Left colon (tissue), 2 donors: ENCODE results near the gene MCOLN3. TPM values are rescaled to one million over a fixed set of nuclear protein-coding genes. Genes with fewer than 3 reads are reported as not detected.
"Not testable (repeated sequence)": the region's sequence is repeated elsewhere in the genome, so short reads cannot be mapped to it uniquely, and the experiment has no call there.

Experiments used
- ATAC-seq: fragments of 200-7000 bp; cut with Tn5 transposase; one replicate; pipeline ENCODE4 v1.9.1; 2020; ENCODE audit warnings: mild to moderate bottlenecking, moderate library complexity
- DNase-seq, 2 donors: peaks; one replicate each; pipeline ENCODE4 v3.0.0-alpha.2; 2020
- intact Hi-C, 2 donors: fragments of 100-400 bp; cut with DNase I in 1 of 2; cut with micrococcal nuclease in 1 of 2; formaldehyde crosslinking; loops; one replicate each; pipeline versions ENCODE4 v1.11.2 to v1.14.0; 2022; cut with DNase I, micrococcal nuclease
- total RNA-seq, 2 donors: library from RNA; stranded (reverse); fragmentation: NEBNext Ultra II Directional; extraction: Animal tissue kit (Norgen Biotek cat#: 25700); gene quantifications; one replicate each; pipeline ENCODE4 v1.2.1, GENCODE V29; 2021
- donor health status: DM: no; HTN: no; CAD: no.
- donor health status: DM: yes; HTN: yes; CAD: no.

The MCOLN3 gene
- total RNA-seq, 2 donors from 2014 or later = 1.1 to 4.0 TPM

- intact Hi-C loops = no loop called here
- ATAC-seq (no peak), DNase-seq (no peak)
Measured at GRCh38 chr1:85058311-85058710, 10.0 kb upstream of the MCOLN3 start.

GRCh38 chr1:85054664-85055063, 6.4 kb upstream of the MCOLN3 start:
- ATAC-seq (no peak), DNase-seq (no peak)
- intact Hi-C loops = no loop called here

- ATAC-seq = no peak
- intact Hi-C loops = no loop called here
- DNase-seq = no peak
Measured at GRCh38 chr1:85049735-85050166, 1.5 kb upstream of the MCOLN3 start.

DNA sequence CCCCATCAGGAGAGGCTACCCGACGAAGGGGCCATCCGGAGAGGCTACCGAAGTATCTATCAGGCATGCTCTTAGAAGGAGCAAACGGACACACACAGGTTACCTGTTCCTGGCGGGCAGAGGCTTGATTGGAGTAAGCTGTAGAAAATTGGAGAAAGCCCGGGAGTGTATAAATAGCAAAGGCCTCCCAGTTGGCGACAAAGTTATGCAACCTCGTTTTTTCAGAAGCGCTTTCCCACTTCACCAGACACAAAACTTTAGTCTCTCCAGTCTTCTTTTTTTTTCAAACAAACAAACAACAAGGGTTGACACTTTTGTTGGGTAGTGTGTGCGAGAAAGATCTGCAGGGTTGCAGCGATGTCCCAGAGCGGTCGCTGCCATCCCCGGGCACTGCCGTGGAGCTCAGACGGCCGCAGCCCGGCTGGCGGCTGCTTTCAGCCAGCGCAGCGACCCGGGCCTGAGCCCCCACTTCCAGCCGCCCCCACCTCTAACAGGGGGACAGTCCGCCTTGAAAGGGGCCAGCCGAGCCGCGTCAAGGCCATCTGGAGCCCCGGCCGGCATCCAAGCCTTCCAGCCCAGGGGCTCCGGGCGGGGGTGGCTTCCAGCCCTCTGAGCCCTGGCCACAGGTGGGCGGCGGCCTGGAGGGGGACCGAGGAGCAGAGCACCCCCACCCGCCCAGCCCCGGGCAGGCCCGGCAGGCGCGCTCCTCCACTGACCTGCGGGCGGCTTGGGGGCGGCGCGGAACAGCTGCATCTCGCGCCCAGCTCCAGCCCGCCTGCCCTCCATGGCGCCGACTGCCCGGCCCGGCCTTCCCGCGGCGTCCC, 616 bp downstream of the MCOLN3 start:
- peak; percentile 66 for ATAC-seq
- peak in 1 of 2 donors; percentile 38 for DNase-seq
- intact Hi-C loops = no loop called here

GRCh38 chr1:85047144-85047471, 1.2 kb downstream of the MCOLN3 start:
- intact Hi-C loops = no loop called here
- DNase-seq (no peak), ATAC-seq (no peak)

- intact Hi-C loops = no loop called here
- DNase-seq = no peak
- ATAC-seq = no peak
Measured at GRCh38 chr1:85042413-85042812, 5.9 kb downstream of the MCOLN3 start.

DNA sequence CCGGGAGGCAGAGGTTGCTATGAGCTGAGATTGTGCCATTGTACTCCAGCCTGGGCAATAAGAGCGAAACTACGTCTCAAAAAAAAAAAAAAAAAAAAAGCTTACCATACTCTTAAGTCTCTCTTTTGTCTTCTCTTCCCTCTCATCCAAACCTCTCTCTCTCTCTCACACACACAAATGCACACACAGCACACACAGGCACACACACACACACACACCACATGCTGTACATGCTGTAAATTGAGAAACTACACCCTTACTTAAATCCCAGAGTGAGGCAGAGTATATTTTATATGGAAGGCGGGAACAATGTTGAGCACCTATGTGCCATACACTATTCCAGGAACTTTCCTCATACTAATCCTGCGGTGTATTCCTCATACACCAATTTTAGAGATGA, 6.5 kb downstream of the MCOLN3 start:
- ATAC-seq (no peak), DNase-seq (no peak)
- intact Hi-C loops = no loop called here

- no peak for ATAC-seq
- intact Hi-C loops = no loop called here
- no peak for DNase-seq
Measured at GRCh38 chr1:85033221-85033620, 15.1 kb downstream of the MCOLN3 start.

GRCh38 chr1:85030536-85030935, 17.8 kb downstream of the MCOLN3 start:
- no peak for ATAC-seq
- DNase-seq = no peak
- intact Hi-C loops = no loop called here

DNA sequence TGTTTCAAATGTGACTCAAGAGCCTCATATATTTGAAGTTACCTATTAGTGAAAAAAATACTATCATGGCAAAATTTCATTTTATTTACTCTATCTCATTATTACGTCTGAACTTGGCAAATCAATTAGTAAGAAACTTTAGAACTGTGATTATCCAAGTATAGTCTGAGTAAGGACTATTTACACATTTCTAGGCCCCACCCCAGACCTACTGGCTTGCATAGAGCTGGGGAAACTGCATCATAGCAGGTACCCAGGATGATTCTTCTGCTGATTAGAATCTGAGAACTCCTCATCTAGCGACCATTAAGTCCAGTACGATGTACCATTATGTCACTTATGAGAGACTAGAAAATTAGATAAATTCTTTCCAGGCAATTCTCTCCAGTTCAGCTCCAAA, 20.1 kb downstream of the MCOLN3 start:
- no peak for ATAC-seq
- intact Hi-C loops = loop anchor here in 1 of 2 donors (10.0 kb wide), 1 partner anchor 83 kb away; no protein-coding TSS in a partner anchor
- no peak for DNase-seq

- DNase-seq (no peak), ATAC-seq (peak; percentile 70)
- intact Hi-C loops = loop anchor here in 1 of 2 donors (10.0 kb wide), 1 partner anchor 83 kb away; no protein-coding TSS in a partner anchor
Measured at GRCh38 chr1:85027242-85027983, 20.9 kb downstream of the MCOLN3 start.

DNA sequence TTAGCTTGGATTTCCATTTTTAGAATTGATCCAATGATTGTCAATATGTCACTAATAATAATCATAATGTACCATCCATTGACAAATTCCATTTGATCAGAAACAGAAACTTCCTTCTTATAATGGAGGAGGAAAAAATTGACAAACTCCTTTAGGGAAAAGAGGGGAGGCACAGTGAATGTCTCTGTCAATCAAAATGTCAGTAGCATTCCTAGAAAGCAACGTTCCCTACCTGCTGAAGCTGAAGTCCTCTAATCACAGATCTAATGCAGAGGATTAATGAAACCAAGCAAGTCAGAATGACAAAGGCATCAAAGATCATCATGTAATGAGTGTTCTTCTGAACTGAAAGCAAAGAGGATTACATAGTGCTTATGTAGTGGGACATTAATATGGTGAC, 22.4 kb downstream of the MCOLN3 start:
- ATAC-seq (no peak), DNase-seq (no peak)
- intact Hi-C loops = loop anchor here in 1 of 2 donors (10.0 kb wide), 1 partner anchor 81 kb away; no protein-coding TSS in a partner anchor

DNA sequence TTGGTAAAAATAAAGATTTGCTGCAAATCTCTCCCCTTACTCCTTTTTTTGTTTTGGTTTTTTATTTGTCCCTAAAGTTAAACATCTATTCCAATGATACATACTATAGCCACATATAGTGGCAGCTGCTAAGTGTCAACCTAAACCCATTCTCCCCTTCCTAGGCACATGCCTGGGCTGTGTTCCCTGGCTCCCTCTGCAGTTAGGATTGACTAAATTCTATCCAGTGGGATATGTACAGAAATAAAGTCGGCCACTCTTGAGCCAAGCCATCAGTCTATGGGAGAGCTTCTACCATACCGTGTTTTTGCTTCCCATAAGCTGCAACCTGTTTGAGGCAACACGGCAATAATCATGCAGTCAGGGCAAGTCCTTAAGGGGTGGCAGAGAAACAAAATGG, 23.6 kb downstream of the MCOLN3 start:
- DNase-seq (no peak), ATAC-seq (peak; percentile 45)
- intact Hi-C loops = loop anchor here in 1 of 2 donors (10.0 kb wide), 1 partner anchor 80 kb away; no protein-coding TSS in a partner anchor

DNA sequence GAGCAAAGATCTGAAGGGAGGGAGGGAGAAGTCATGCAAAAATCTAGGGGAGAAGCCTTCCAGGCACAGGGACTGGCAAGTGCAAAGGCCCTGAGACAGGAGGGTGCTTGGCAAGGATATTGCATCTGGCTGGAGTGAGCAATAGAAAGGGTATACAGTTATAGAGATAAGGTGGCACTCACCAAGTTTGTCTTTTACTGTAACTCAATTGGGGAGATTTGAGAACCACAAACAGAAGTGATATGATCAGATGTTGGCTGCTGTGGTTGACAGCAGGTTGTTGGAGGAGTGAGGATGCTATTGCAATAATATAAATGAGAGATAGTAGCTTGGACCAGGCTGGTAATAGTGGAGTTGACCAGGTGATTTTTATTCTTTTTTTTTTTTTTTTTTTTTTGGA, 25.6 kb downstream of the MCOLN3 start:
- intact Hi-C loops = loop anchor here in 1 of 2 donors (10.0 kb wide), 1 partner anchor 78 kb away; no protein-coding TSS in a partner anchor
- DNase-seq (no peak), ATAC-seq (no peak)

DNA sequence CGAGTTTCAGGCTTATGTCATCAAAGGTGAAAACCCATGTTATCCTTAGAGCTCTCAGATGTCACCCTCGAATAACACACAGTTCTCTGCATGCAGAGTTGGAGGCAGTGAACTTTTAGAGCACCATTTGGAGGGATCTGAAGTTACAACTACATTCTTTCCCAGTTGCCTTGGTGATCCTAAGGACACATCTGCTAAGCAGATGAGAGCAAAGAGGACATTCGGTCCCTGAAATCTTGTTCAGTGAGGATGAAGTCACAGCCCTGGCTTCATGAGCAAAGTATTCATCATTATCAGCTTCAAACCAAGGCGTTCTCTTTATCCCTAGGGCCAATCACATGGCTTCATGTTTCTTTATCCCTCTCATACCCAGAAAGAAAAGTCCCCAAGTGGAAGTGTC, 28.3 kb downstream of the MCOLN3 start:
- ATAC-seq (no peak), DNase-seq (no peak)
- intact Hi-C loops = loop anchor here in 1 of 2 donors (10.0 kb wide), 1 partner anchor 75 kb away; no protein-coding TSS in a partner anchor

DNA sequence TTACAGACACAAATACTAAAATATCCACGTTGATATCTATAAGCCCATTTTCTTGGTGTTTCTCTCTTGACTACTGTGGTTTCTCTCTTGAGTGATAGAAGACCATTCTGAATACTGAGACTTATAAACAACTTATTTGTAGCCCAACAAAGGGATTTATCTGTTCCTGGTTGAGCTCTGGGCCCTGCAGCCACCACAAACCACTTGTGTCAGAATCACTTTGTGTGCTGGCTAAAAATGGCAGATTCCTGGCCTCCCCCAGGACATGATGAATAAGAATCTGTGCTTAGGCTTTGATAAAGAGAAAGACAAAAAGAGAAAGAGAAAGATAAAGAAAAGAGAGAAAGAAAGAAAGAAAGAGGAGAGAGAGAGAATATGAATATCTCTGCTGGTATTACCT, 32.5 kb downstream of the MCOLN3 start:
- ATAC-seq (no peak), DNase-seq (no peak)
- intact Hi-C loops = no loop called here

DNA sequence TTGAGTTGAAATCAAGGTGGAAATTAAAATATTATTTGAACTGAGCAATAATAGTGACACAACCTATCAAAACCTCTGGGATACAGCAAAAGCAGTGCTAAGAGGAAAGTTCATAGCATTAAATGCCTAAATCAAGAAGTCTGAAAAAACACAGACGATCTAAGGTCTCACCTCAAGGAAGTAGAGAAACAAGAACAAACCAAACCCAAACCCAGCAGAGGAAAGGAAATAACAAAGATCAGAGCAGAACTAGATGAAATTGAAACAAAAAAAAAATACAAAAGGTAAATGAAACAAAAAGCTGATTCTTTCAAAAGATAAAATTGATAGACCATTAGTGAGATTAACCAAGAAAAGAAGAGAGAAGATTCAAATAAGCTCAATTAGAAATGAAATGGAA, 42.7 kb downstream of the MCOLN3 start:
- intact Hi-C loops, ATAC-seq, DNase-seq: not testable (repeated sequence)

DNA sequence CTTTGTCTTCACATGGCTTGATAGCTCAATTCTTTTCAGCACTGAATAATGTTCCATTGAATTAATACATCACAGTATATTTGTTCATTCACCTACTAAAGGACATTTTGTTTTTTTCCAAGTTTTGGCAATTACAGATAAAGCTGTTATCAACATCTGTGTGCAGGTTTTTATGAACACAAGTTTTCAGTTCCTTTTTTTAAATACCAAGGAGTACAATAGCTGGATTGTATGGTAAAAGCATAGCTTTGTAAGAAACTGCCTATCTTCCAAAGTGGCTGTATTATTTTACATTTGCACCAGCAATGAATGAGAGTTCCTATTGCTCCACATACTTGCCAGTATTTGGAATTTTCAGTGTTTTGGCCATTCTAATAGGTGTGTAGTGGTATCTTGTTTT, 46.6 kb downstream of the MCOLN3 start:
- DNase-seq = no peak
- no peak for ATAC-seq
- intact Hi-C loops = no loop called here

DNA sequence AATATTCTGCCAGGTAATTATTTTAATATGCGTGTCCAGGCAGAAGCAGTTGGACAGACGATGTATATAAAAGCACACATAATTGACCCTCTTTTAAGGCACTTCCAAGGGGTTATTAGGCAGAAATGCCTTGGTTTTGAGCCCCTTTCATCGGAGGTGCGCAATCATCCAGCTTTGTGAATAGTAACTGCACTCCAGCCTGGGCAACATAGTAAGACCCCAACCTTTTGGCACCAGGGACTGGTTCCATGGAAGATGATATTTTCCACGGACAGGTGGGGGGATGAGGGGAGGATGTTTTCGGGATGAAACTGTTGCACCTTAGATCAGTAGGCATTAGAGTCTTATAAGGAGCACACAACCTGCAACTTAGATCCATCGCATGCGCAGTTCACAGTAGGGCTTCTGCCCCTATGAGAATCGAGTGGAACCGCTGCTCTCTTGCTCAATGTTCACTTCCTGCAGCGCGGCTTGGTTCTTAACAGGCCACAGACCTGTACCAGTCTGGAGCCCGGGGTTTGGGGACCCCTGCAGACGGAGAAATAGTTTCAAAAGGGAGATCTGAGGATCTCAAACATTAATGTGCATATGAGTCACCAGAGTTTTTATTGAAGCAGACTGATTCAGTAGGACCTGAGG, 49.5 kb downstream of the MCOLN3 start:
- no peak for ATAC-seq
- intact Hi-C loops = no loop called here
- peak in 1 of 2 donors; percentile 26 for DNase-seq
